Nephron progenitor cell (in vitro differentiated cells): ENCODE data around the gene IL1R2.

Experiments
- DNase-seq: peaks from one replicate; pipeline ENCODE4 v3.0.0; 2021
- H3K27ac Mint-ChIP-seq: 2 replicates; pipeline ENCODE4 v1.8.0; 2021; ENCODE audit warnings: mild to moderate bottlenecking, moderate library complexity, mixed read lengths
- H3K27me3 Mint-ChIP-seq: 2 replicates; pipeline ENCODE4 v1.8.0; 2021; ENCODE audit warnings: mild to moderate bottlenecking, low read depth, mixed read lengths; ENCODE audit not compliant: poor library complexity
- H3K36me3 Mint-ChIP-seq: 2 replicates; pipeline ENCODE4 v1.8.0; 2021; ENCODE audit warnings: low read depth, mixed read lengths
- H3K4me1 Mint-ChIP-seq: 2 replicates; pipeline ENCODE4 v1.8.0; 2021; ENCODE audit warnings: mixed read lengths
- H3K4me3 Mint-ChIP-seq: 2 replicates; pipeline ENCODE4 v1.8.0; 2021; ENCODE audit warnings: mild to moderate bottlenecking, moderate library complexity, mixed read lengths
- H3K9me3 Mint-ChIP-seq: 2 replicates; pipeline ENCODE4 v1.8.0; 2021; ENCODE audit warnings: mild to moderate bottlenecking, moderate library complexity, mixed read lengths
- CTCF ChIP-seq: fragments of 200-600 bp; sonication (generic); IDR thresholded peaks from 2 replicates; pipeline ENCODE4 v1.5.0; 2021; ENCODE audit warnings: antibody characterized with exemption

IL1R2 gene

GRCh38 chr2:102052365-102052764 lies 60.6 kb downstream of the IL1R2 start:
- peaks cover 11% of the 10 kb centered on the region for H3K27me3 Mint-ChIP-seq
- H3K27ac Mint-ChIP-seq = no peak overlapping the region
- peaks cover 69% of the 10 kb centered on the region for H3K4me1 Mint-ChIP-seq
- no peak for DNase-seq
- peaks cover 4% of the 10 kb centered on the region for H3K9me3 Mint-ChIP-seq
- H3K36me3 Mint-ChIP-seq = no peaks in the 10 kb centered on the region
- no peak overlapping the region for H3K4me3 Mint-ChIP-seq
- TF ChIP-seq CTCF = no peak

- Mint-ChIP-seq H3K9me3 (no peaks in the 10 kb centered on the region), H3K27me3 (peaks cover 11% of the 10 kb centered on the region), H3K36me3 (no peaks in the 10 kb centered on the region), H3K4me1 (peaks cover 73% of the 10 kb centered on the region), H3K4me3 (no peak overlapping the region), H3K27ac (no peak overlapping the region)
- TF ChIP-seq CTCF = no peak
- no peak for DNase-seq
These were observed 61.3 kb downstream of the IL1R2 start for GRCh38 chr2:102053096-102053495.

- DNase-seq = no peak
- TF ChIP-seq CTCF = no peak
- Mint-ChIP-seq H3K4me1 (peaks cover 73% of the 10 kb centered on the region), H3K27me3 (peaks cover 24% of the 10 kb centered on the region), H3K27ac (no peak overlapping the region), H3K9me3 (no peaks in the 10 kb centered on the region), H3K4me3 (no peak overlapping the region), H3K36me3 (no peaks in the 10 kb centered on the region)
These were observed 63.7 kb downstream of the IL1R2 start for GRCh38 chr2:102055346-102055990.

- Mint-ChIP-seq H3K9me3 (no peaks in the 10 kb centered on the region), H3K27ac (no peak overlapping the region), H3K27me3 (peaks cover 24% of the 10 kb centered on the region), H3K36me3 (no peaks in the 10 kb centered on the region), H3K4me3 (no peak overlapping the region), H3K4me1 (peaks cover 68% of the 10 kb centered on the region)
- DNase-seq = no peak
- no peak for TF ChIP-seq CTCF
These were observed 64.4 kb downstream of the IL1R2 start for GRCh38 chr2:102056079-102056581.

- Mint-ChIP-seq H3K27me3 (peaks cover 24% of the 10 kb centered on the region), H3K9me3 (no peaks in the 10 kb centered on the region), H3K36me3 (no peaks in the 10 kb centered on the region), H3K27ac (peak overlapping the region; percentile 78), H3K4me3 (peak overlapping the region; percentile 46), H3K4me1 (peaks cover 63% of the 10 kb centered on the region)
- DNase-seq = no peak
- TF ChIP-seq CTCF = no peak
These were observed 65.9 kb downstream of the IL1R2 start for GRCh38 chr2:102057502-102058292.
